T-helper 1 cell treated with Interleukin-12 subunit alpha and Interleukin-12 subunit beta and Interleukin-4 antibody, amounts not matched to agents 30 ng/mL and 1 ng/mL, for 36 hours (primary cell): Measurements from ENCODE around the gene SNTA1. TPM values are rescaled to one million over a fixed set of nuclear protein-coding genes. Genes with fewer than 3 reads are reported as not detected.
"Not testable (repeated sequence)": the region's sequence is repeated elsewhere in the genome, so short reads cannot be mapped to it uniquely, and the experiment has no call there.

Source experiments
- intact Hi-C: fragments of 100-400 bp; cut with micrococcal nuclease; formaldehyde crosslinking; loops from one replicate; pipeline ENCODE4 v1.15.1; 2024
- total RNA-seq: library from RNA; stranded (reverse); gene quantifications from 2 replicates; pipeline ENCODE4 v1.2.3, GENCODE V29; 2022

SNTA1 gene
- total RNA-seq, 1 donor from 2014 or later: 1.3 TPM

GRCh38 chr20:33433465-33434234 is 9.9 kb downstream of the SNTA1 start:
- intact Hi-C loops: no loop called here

GRCh38 chr20:33431797-33432381 is 11.7 kb downstream of the SNTA1 start:
- intact Hi-C loops: no loop called here

GRCh38 chr20:33423875-33424274 is 19.7 kb downstream of the SNTA1 start:
- intact Hi-C loops: not testable (repeated sequence)

GRCh38 chr20:33423141-33423834 is 20.3 kb downstream of the SNTA1 start:
- intact Hi-C loops: no loop called here

DNA sequence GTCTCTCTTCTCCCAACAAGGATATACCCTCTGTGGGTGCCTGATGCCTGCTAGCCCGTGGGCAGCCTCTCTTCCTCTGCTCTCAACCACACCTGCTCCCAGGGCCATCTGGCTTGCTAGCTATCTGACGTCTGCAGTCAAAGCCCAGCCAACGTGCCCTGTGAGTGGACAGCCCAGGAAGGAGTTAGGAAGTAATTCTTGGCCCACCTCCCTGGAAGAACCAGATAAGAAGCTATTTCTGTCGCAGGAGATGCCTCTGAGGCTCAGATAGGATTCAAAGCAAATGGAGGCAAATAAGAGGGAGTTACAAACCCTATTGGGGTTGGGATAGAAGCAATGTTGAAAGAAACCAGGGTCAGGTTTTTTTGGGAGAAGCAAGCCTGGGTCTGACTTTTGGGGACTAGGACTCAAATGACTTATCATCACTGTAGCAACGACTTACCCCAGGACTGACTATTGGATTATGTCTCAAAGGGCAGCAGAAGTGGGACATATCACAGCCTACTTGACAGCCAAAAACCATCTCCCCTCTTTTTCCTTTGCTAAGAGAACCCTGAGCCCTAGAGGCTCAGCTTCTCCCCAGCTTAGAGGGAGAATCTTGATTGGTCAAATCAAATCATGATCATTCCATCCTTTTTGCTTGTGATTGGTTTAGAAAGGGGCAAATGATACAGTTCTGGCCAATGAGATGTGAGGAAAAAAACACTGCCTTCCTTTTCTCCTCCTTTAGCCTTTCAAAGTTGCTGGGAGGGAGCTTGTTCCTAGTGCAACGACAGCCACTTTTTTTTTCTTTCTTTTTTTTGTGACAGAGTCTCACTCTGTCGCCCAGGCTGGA is 24.2 kb downstream of the SNTA1 start:
- intact Hi-C loops: no loop called here

DNA sequence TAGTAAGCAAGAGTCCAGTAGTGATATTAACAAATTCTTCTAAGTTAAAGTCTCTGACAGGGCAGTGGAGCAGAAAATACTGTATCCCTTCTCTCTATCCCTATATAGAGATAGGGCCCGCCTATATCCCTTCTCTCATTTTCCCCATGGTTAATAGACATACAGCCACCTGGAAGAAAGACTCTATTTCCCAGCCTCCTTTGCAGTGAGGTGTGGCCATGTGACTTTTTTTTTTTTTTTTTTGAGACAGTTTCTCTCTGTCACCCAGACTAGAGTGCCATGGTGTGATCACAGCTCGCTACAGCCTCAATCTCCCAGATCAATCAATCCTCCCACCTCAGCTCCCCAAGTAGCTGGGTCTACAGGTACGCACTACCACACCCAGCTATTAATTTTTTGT is 25.5 kb downstream of the SNTA1 start:
- intact Hi-C loops: no loop called here

DNA sequence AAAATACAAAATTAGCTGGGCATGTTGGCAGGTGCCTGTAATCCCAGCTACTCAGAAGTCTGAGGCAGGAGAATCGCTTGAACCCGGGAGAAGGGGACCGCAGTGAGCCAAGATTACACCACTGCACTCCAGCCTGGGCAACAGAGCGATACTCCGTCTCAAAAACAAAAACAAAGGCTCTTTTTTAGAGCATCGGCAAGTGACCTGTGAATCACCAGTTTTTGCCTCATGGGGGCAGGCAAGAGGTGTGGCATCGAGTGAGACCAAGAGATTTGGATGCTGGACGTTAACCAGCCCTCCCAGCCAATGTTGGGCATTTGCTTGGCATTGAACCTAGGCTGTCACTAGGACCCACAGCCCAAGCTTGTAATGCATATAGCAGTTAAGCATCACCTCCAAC is 27.6 kb downstream of the SNTA1 start:
- intact Hi-C loops: no loop called here

- intact Hi-C loops: no loop called here
Observed at GRCh38 chr20:33412484-33412838, 31.1 kb downstream of the SNTA1 start.

- intact Hi-C loops: no loop called here
Observed at GRCh38 chr20:33411711-33412483, 31.7 kb downstream of the SNTA1 start.

- intact Hi-C loops: no loop called here
Observed at GRCh38 chr20:33411242-33411641, 32.3 kb downstream of the SNTA1 start.

DNA sequence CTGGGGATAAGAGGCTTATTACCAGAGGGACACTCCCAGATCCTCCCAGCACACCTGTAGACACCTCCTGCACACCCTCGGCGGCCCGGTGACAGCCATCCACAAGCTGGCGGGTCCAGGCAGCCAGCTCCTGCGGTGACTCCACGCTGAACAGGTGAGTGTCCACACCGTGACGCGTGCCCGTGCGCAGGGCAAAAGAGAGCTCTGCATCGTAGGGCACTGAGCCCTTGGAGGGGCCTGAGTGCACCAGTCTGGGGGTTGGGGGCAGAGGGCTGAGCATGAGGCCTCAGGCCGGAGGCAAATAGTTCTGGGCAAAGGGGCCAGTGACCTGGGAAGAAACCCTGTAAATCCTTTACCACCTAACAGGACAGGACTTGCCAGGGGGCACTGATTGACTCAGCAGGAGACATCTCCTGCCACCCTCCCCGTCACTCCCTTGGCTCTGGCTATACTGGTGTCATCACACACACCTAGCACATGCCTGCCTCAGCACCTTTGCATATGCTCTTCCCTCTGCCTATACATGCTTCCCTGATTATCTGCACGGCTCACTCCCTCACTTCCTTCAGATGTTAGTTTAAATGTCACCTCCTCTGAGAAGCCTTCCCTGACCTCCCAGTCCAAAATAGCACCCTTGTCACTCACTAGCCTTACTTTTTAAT is 33.4 kb downstream of the SNTA1 start:
- intact Hi-C loops: no loop called here

DNA sequence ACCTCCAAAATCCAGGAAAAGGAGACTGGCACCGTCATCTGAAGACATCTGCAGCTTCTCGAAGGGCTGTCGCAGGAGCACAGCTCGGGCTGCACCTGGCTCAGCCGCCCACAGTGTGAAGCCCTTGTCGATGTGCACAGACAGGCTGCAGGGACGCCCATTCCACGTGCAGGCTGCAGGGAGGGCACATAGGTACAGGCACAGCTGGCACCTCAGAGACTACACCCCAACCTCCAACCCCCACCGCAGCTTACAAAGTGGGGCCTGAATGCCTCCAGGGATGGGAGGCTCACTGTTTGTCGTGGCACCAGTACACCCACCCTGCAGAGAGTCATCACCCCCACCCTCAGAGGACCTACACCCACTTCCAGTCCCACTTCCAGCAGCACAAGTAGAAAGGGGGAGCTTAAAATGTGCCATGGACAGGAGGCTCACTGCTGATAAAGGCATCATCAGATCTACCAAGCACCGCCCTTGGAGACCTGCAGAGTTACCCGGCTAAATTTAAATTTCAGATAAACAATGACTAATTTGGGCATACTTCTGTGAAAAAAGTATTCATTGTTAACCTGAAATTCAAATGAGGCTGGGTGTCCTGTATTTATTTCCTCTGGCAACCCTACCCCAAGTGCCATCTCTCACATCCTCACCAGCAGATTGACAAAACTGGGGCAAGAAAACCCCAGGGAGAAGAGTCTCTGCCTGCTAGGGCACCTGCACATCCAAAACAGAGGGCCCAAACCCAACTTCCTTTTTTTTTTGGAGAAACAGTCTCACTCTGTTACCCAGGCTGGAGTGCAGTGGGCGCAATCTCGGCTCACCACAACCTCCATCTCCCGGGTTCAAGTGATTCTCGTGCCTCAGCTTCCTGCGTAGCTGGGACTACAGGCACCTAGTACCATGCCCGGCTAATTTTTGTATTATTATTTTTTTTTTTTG is 34.6 kb downstream of the SNTA1 start:
- intact Hi-C loops: no loop called here

GRCh38 chr20:33408313-33408712 is 35.2 kb downstream of the SNTA1 start:
- intact Hi-C loops: no loop called here

DNA sequence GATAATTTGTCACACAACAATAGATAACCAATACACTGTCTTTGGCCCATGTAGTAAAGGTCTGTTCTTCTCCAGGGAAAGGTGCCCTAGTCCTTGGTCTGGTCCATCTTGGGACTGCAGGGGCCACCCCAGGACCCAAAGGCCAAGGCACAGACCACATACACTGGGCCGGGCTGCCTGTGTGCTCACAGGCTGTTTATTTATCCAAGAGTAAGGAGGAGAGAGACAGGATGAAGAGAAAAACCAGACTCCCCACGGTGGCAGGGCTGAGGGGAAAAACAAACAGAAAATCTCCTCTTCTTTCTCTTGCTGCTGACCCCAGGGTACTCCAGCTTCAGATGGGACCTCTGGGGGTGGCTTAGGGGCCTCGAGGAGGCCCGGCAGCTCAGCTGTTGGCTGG is 35.8 kb downstream of the SNTA1 start:
- intact Hi-C loops: no loop called here

DNA sequence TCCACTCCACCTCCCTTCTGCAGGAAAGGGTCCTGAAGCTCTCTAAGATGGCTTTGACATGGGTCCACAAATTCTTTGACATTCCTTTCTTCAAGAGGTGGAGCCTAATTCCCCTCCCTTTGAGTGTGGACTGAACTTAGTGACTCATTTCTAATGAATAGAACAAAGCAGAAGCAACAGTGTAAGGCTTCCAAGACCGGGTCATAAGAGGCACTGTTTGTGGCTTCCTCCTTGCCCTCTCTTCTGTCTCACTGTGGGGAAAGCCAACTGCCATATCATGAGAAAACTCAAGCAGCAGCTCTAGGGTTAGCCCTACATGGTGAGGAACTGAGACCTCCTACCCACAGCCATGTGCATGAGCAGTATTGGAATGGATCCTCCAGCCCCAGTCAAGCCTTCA is 36.3 kb downstream of the SNTA1 start:
- intact Hi-C loops: no loop called here

- intact Hi-C loops: loop anchor here (5.0 kb wide), 1 partner anchor 898 kb away; the partner anchor contains the start of gene AHCY
Observed at GRCh38 chr20:33404281-33404680, 39.3 kb downstream of the SNTA1 start.

DNA sequence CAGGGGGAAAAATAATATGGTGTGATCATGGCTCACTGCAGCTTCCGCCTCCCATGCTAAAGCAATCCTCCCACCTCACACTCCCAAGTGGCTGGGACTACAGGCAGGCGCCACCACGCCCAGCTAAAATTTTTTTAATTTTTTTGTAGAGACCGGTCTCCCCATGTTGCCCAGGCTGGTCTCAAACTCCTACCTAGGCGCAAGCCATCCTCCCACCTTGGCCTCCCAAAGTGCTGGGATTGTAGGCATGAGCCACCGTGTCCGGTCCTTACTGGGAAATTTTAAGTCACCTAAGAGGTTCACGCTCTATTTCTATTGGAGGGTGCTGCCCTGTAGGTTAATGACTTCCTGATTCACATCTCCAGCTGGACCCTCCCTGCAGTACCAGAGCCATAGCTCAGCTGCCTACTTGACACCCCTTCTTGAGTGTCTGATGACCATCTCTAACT is 41.6 kb downstream of the SNTA1 start:
- intact Hi-C loops: loop anchor here (1.0 to 5.0 kb wide), 13 partner anchors 30 to 961 kb away; partner anchors contain the start of genes AHCY, C20orf144, CHMP4B and E2F1

- intact Hi-C loops: loop anchor here (1.0 to 5.0 kb wide), 13 partner anchors 29 to 962 kb away; partner anchors contain the start of genes AHCY, C20orf144, CHMP4B and E2F1
Observed at GRCh38 chr20:33401184-33401920, 42.2 kb downstream of the SNTA1 start, which contains the start of gene CDK5RAP1. Gene CDK5RAP1 (minus strand): TSS chr20:33401519. CDS start chr20:33397064, 4,455 bp downstream.
